Heart right ventricle (tissue), 16 donors: ENCODE data around the gene PARD3. TPM values are rescaled to one million over a fixed set of nuclear protein-coding genes. Genes with fewer than 3 reads are reported as not detected.

ENCODE experiments used
- ATAC-seq, 8 donors: fragments of 200-7000 bp; cut with Tn5 transposase; one replicate each; pipeline ENCODE4 v1.9.1; 2020; ENCODE audit warnings: mild to moderate bottlenecking in 8 of 8, moderate library complexity in 8 of 8, moderate number of reproducible peaks in 1 of 8
- DNase-seq, 2 donors: peaks; one replicate each; pipeline ENCODE4 v3.0.0-alpha.2; 2020
- H3K27ac ChIP-seq, 10 donors: fragments of 200-600 bp; sonication (generic) in 2 of 10; one replicate each; pipeline versions ENCODE4 v1.5.0 to v1.8.0; 2020 to 2022; ENCODE audit warnings: mild to moderate bottlenecking in 3 of 10
- H3K27me3 ChIP-seq, 7 donors: fragments of 200-600 bp; one replicate each; pipeline ENCODE4 v1.8.0; 2021 to 2022; ENCODE audit warnings: mild to moderate bottlenecking in 2 of 7
- H3K36me3 ChIP-seq, 9 donors: fragments of 200-600 bp; sonication (generic) in 1 of 9; one replicate each; pipeline versions ENCODE4 v1.5.0 to v1.8.0; 2020 to 2022; ENCODE audit warnings: mild to moderate bottlenecking in 2 of 9
- H3K4me1 ChIP-seq, 9 donors: fragments of 200-600 bp; sonication (generic) in 1 of 9; one replicate each; pipeline versions ENCODE4 v1.5.0 to v1.8.0; 2020 to 2022; ENCODE audit warnings: mild to moderate bottlenecking in 4 of 9
- H3K4me3 ChIP-seq, 10 donors: fragments of 200-600 bp; sonication (generic) in 2 of 10; one replicate each; pipeline versions ENCODE4 v1.5.0 to v1.8.0; 2020 to 2022; ENCODE audit warnings: mild to moderate bottlenecking in 7 of 10, moderate library complexity in 2 of 10
- H3K9me3 ChIP-seq, 11 donors: fragments of 200-600 bp in 10 of 11; sonication (generic) in 2 of 11; one replicate each; pipeline versions ENCODE4 v1.5.0 to v1.8.0; 2013 to 2022; ENCODE audit warnings: mild to moderate bottlenecking in 2 of 11, control low read depth in 1 of 11, moderate library complexity in 1 of 11
- CTCF ChIP-seq, 9 donors: fragments of 200-600 bp; sonication (generic) in 2 of 9; IDR thresholded peaks; one replicate each; pipeline versions ENCODE4 v1.5.0 to v1.8.0; 2021 to 2022; ENCODE audit warnings: antibody characterized with exemption in 9 of 9, mild to moderate bottlenecking in 5 of 9, moderate library complexity in 1 of 9
- WGBS, 2 donors: extraction: QIAGEN DNeasy Blood & Tissue Kit; methylation state at CpG; one replicate each; pipeline ENCODE4 v1.1.7; 2013; ENCODE audit warnings: inconsistent platforms in 1 of 2; 5-methylcytosine and 5-hydroxymethylcytosine counted together
- intact Hi-C, 10 donors: fragments of 100-400 bp; cut with DNase I; formaldehyde crosslinking; loops; one replicate each; pipeline versions ENCODE4 v1.11.1 to v1.14.2; 2022
- polyA plus RNA-seq, 2 donors: library from polyadenylated mRNA; stranded (reverse); fragments of 200-250 nt; gene quantifications; one replicate each; pipeline ENCODE4 v1.2.3, GENCODE V29; 2013
- total RNA-seq, 10 donors: library from RNA; stranded (reverse); fragmentation: NEBNext Ultra II Directional in 3 of 10; extraction: Animal tissue kit (Norgen Biotek cat#: 25700) in 3 of 10; gene quantifications; one replicate each; pipeline versions ENCODE4 v1.2.1 to v1.2.4, GENCODE V29; 2021 to 2023
- donor health status: Arrhythmogenic right ventricular cardiomyopathy.
- donor health status: ischemic (EF 13 %, LVEDD 7.1; RV severe dilation, severe dysfunction).
- donor health status: healthy with polysubstance abuse.
- donor health status: DM: no; HTN: yes; CAD: no.
- donor health status: DM: no; HTN: no; CAD: no.
- donor health status: ischemic (EF 25% LVEDD 6.9; RV normal size, moderate dysfunction).
- donor health status: ischemic (EF 25% LVEDD 5.7; RV mildly dilated, moderate dysfunction).
- donor health status: healthy.
- donor health status: DM: yes; HTN: yes; CAD: no.
- donor health status: Ischemic cardiomyopathy.
- donor health status: ischemic (EF 35%, LVEDD 5.7; RV mildly dilated, moderate dysfunction).
- donor health status: nonischemic (EF 11% LVEDD 7.7; RV severe dilation, severe dysfunction).
- donor health status: DM: yes; HTN: yes; CAD: no.
- donor health status: PGD.
- donor health status: ischemic (EF 29% LVEDD 5.4; RV normal size, mild dysfunction).
- donor health status: nonischemic (EF 23%, LVEDD 6.1; RV moderate dilation, normal function).

PARD3 gene
- total and polyA plus RNA-seq, 12 donors: 19.7 to 41.8 (median 34.2) TPM

GRCh38 chr10:34121781-34122622 lies 693.1 kb downstream of the PARD3 start:
- Histone ChIP-seq H3K4me3 (no peak overlapping the region), H3K9me3 (no peaks in the 10 kb centered on the region), H3K27ac (no peak overlapping the region), H3K27me3 (no peaks in the 10 kb centered on the region), H3K36me3 (no peaks in the 10 kb centered on the region), H3K4me1 (peaks cover 0 to 23% (median 7%) of the 10 kb centered on the region in 9 donors)
- no peak for DNase-seq
- peak in 3 of 8 donors; percentile 22 to 29 (median 23) for ATAC-seq
- intact Hi-C loops: no loop called here
- WGBS, 2 donors: 63 to 64% methylated on average over 7 of the region's 7 CpGs
- no peak for TF ChIP-seq CTCF (IDR thresholded peaks at IDR 0.05)

- Histone ChIP-seq H3K36me3 (no peaks in the 10 kb centered on the region), H3K4me1 (peaks cover 0 to 25% (median 14%) of the 10 kb centered on the region in 9 donors), H3K9me3 (no peaks in the 10 kb centered on the region), H3K4me3 (no peak overlapping the region), H3K27me3 (no peaks in the 10 kb centered on the region), H3K27ac (no peak overlapping the region)
- TF ChIP-seq CTCF (IDR thresholded peaks at IDR 0.05): no peak
- no peak for DNase-seq
- intact Hi-C loops: no loop called here
- ATAC-seq: no peak
- WGBS, 2 donors: 95 to 96% methylated on average over 7 of the region's 7 CpGs
Measured at GRCh38 chr10:34121125-34121753, 693.9 kb downstream of the PARD3 start.

- no peak overlapping the region for H3K4me3 ChIP-seq
- TF ChIP-seq CTCF (IDR thresholded peaks at IDR 0.05): peak in 1 of 9 donors; percentile 11
- no peak for ATAC-seq
- no peaks in the 10 kb centered on the region for H3K36me3 ChIP-seq
- H3K9me3 ChIP-seq: no peaks in the 10 kb centered on the region
- H3K27ac ChIP-seq: no peak overlapping the region
- DNase-seq: no peak
- 81 to 92% methylated on average over 25 of the region's 25 CpGs for WGBS, 2 donors
- peaks cover 0 to 22% (median 15%) of the 10 kb centered on the region in 9 donors for H3K4me1 ChIP-seq
- H3K27me3 ChIP-seq: no peaks in the 10 kb centered on the region
- intact Hi-C loops: loop anchor here in 1 of 10 donors (5.0 kb wide), 1 partner anchor 782 kb away; no protein-coding TSS in a partner anchor
Measured at GRCh38 chr10:34119456-34119855, 695.6 kb downstream of the PARD3 start.

GRCh38 chr10:34116681-34117271 lies 698.3 kb downstream of the PARD3 start:
- Histone ChIP-seq H3K27ac (peak overlapping the region in 1 of 10 donors; percentile 9), H3K36me3 (no peaks in the 10 kb centered on the region), H3K4me1 (peaks cover 0 to 17% (median 12%) of the 10 kb centered on the region in 9 donors), H3K9me3 (no peaks in the 10 kb centered on the region), H3K27me3 (no peaks in the 10 kb centered on the region), H3K4me3 (peak overlapping the region in 7 of 10 donors; percentile 2 to 41 (median 33))
- peak in 1 of 9 donors; percentile 5 for TF ChIP-seq CTCF (IDR thresholded peaks at IDR 0.05)
- DNase-seq (no peak), ATAC-seq (peak; percentile 47 to 79 (median 66))
- WGBS, 2 donors: 15 to 26% methylated on average over 16 of the region's 16 CpGs
- intact Hi-C loops: loop anchor here in 1 of 10 donors (5.0 kb wide), 1 partner anchor 779 kb away; no protein-coding TSS in a partner anchor
